GM13977 (cell line): ENCODE data around the gene BFSP2.

Experiments
- DNase-seq: peaks from one replicate; pipeline ENCODE4 v3.0.0; 2012; ENCODE audit warnings: low spot score
- in situ Hi-C: fragments of 300-500 bp; cut with MboI; formaldehyde crosslinking; loops from one replicate; pipeline ENCODE4 v1.12.0; 2022; ENCODE audit warnings: low sequenced_read_pairs, low pct_unique_long_range_greater_than_20kb, mixed read lengths, inconsistent platforms; ENCODE audit not compliant: unreplicated experiment
- TF ChIP-seq, protein P1 (sequence below): IDR thresholded peaks from 2 replicates; pipeline ENCODE4 v1.5.1; 2012; ENCODE audit warnings: mild to moderate bottlenecking, control low read depth; ENCODE audit not compliant: insufficient read depth; ENCODE audit errors: extremely low read depth, missing control alignments

Gene BFSP2

DNA sequence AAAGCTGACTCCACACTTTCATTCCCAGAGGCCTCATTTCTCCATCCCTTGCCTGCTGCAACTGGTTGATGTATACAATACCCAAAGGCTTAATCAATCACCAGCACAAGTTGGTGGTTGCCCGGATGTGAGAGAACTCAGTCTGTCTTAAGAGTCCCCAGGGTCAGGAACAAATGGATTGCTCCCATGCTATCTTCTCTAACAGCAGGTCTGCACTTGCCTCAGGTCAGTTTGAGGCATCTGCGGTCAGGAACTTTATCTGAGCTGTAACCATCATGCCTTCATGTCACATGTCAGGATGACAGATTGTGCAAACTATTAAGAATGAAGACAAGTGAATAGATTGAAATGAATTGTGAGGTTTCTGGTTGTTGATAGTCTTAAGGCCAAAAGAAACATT, 56.1 kb downstream of the BFSP2 start:
- in situ Hi-C loops = no loop called here
- TF ChIP-seq, protein P1, sequence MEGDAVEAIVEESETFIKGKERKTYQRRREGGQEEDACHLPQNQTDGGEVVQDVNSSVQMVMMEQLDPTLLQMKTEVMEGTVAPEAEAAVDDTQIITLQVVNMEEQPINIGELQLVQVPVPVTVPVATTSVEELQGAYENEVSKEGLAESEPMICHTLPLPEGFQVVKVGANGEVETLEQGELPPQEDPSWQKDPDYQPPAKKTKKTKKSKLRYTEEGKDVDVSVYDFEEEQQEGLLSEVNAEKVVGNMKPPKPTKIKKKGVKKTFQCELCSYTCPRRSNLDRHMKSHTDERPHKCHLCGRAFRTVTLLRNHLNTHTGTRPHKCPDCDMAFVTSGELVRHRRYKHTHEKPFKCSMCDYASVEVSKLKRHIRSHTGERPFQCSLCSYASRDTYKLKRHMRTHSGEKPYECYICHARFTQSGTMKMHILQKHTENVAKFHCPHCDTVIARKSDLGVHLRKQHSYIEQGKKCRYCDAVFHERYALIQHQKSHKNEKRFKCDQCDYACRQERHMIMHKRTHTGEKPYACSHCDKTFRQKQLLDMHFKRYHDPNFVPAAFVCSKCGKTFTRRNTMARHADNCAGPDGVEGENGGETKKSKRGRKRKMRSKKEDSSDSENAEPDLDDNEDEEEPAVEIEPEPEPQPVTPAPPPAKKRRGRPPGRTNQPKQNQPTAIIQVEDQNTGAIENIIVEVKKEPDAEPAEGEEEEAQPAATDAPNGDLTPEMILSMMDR = no peak
- DNase-seq = no peak

- no peak for DNase-seq
- TF ChIP-seq, protein P1 = no peak
- in situ Hi-C loops = no loop called here
Observed at GRCh38 chr3:133457025-133457424, 57.2 kb downstream of the BFSP2 start.

DNA sequence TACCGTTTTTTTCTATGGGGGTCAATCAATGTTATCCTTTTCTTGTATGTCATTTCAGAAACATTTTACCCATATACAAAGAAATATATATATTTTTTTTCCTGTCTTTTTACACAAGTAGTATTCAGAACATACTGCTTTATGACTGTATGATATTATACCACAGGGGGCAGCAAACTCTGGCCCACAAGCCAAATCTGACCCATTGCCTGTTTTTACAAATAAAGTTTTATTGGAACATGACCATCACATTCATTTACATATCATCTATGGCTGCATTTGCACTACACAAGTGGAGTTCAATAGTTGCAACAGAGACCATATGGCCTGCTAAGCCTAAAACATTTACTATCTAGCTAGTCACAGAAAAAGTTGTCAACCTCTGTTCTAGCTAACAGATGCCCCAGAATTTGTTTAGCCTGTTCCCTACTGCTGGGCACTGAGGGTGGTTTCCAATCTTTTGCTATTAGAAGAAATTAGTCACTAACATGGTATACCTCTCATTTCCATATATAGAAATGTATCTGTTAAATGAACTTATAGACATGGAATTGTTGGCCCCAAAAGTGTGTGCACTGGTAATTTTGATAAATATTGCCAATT, 57.7 kb downstream of the BFSP2 start:
- no peak for DNase-seq
- TF ChIP-seq, protein P1 = peak; percentile 46
- in situ Hi-C loops = no loop called here

DNA sequence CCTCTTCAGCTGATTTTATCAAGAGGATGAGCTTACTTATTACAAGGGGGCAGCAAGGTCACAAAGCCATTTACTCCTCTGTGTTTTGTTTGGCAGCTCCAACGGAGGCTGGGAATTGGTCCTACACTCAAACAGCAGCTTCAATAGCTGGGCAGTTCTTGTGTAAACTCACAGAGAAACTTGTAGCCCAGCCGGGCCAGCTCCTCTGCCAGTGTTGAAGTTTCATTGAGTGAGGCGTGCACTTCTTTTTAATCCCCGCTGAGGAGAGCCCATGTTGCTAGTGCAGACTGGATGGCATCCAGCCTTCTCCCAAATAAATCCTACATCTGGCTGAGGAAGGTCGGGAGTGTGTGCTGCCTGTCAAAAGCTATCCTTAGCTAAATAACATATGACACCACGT, 59.5 kb downstream of the BFSP2 start:
- TF ChIP-seq, protein P1 = no peak
- DNase-seq = no peak
- in situ Hi-C loops = no loop called here

GRCh38 chr3:133460809-133461208, 61.0 kb downstream of the BFSP2 start:
- TF ChIP-seq, protein P1 = no peak
- no peak for DNase-seq
- in situ Hi-C loops = no loop called here

DNA sequence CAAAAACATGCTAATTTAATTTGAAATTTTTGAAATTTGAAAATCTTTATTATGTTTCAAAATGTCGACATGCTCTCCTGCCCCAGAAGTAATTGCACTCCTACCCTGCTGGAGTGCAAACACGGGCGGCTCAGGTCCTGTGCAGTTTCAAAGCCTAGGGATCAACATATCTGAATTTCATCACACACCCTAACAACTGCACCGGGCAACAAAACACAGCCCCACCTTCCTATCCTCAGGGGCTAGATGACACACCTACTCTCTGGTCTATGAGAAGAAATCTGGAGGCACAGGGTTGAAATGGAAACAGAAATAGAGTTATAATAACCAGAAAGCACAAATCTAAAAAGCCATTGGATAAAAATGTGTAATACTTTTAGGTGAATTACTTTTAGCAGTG, 61.4 kb downstream of the BFSP2 start:
- DNase-seq = no peak
- TF ChIP-seq, protein P1 = no peak
- in situ Hi-C loops = no loop called here
